GM18511 (cell line): Measurements from ENCODE around the gene GBX1.

Experiments
- ATAC-seq: cut with Tn5 transposase; IDR thresholded peaks from one replicate; pipeline ENCODE4 v1.9.1; 2021; ENCODE audit warnings: mild to moderate bottlenecking, moderate library complexity; ENCODE audit not compliant: unreplicated experiment

Gene GBX1

DNA sequence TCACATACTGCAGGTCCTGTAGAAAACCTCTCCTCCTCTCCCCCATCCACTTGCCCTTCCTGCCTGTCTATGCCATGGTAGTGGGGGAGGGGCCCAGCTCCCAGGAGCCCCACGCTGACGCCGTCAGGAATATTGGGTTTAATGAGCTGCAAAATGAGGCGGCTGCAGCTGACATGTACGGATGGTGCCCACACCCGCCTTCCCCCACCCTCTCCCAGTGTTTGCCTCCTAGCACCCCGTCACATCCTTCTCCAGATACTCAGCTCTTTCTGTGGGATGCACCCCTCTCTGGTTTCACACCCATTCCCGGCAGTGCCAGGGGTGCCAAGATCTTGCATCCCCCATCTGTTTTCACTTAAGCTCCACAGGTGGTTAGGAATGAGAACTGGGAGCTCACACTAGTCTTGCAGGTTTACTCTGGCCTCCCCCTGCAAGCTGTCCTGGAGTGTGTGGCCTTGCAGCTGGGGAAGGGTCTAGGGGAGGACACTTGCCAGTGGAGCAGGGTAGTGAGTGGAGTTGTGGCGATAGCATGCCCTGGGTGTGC, 26.1 kb downstream of the GBX1 start:
- no peak for ATAC-seq

DNA sequence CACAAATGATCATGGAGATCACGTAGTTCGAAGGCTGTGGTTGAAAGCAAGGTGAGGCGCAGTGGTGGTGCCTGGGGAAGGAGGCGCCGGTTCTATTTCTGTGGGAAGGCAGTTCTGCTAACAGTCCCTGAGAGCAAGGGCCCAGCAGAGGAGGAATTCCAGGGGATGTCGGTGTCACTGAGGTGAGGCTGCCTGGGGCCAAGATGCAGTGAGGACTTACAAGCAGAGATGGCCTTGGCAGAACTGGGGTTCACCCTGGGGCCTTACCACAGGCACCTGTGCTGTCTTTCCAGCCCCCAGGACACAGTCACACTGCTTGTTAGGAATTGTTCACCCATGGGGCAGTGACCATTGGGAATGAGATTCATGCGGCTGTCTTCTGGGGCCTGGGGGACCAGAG, 26.7 kb downstream of the GBX1 start:
- ATAC-seq = no peak

DNA sequence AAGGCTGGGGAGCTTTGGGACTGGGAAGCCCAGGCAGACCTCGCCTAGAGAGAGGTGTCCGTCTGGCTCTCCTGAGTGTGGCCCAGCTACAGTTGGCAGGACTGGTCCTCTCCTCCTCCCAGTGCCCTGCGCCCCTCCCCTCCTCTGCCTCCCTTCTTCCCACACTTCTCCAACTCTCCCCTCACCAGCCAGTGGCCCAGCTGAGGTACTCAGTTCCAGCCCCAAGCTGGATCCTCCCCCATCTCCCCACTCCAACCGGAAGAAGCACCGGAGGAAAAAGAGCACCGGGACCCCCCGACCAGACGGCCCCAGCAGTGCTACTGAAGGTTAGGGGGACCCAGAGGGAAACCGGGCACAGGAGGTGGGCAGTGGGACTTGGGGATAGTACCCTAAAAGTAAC, 27.7 kb downstream of the GBX1 start:
- no peak for ATAC-seq

DNA sequence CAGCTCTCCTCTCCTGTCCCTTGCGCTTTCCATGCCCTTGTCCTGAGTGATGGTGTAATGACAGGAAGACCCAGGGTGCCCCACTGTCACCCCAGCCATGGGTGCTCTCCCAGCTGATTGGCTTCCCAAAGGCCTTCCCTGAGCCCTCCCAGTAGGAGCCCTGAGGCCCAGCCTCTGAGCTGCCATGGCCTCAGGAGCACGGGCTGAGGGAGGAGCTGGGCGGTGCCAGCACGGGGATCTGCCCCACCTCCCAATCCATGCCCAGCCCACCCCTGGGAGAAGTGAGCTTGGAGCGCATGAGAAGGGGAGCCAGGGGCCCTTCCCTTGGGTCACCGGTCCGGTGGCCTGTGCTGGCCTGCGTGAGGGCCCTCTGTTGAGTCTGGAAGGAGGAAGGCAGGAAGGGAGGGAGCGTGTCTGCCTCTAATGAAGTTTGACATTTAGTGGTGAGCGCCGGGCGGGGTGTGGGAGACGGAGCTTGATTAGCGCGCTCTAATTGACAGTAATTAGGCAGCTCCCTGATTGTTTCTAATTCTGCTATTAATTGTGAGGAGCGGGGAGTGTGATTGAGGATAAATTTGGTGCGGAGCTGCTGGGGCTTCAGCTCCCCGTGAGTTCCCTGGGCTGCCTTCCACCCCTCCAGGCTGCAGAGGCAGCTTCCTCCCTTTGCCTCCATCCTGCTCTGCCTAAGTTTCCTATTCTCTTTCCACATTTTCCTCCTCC, 28.3 kb downstream of the GBX1 start:
- ATAC-seq = no peak

DNA sequence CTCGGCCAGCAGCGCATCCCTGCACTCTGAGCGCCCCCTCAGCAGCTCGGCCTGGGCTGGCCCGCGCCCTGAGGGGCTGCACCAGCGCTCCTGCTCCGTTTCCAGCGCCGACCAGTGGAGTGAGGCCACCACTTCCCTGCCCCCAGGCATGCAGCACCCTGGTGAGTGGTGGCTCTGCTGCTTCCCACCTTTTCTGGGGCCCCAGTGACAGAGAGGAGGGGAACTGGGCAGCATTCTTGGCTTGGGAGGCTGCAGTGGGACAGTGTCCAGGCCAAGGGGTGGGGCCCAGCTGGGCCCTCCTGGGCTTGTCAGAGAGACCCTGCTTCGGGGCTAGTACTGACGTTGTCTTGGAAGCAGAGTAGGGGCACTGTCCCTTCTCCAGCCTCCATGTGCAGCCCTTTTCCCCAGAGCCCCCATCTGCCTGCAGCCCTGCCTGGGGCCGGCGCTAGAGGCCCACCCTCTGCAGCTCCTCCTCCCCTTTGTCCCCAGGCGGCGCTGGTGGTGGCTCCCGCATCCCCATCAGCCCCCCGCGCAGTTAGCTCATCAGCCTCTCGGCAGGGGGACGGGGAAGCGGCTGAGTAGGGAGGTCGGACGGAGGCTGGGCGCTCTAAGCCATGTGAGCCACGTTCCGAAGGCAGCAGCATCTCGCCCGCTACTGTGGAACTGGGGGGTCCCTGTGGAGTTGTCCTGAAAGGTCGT, 29.2 kb downstream of the GBX1 start:
- ATAC-seq = no peak

DNA sequence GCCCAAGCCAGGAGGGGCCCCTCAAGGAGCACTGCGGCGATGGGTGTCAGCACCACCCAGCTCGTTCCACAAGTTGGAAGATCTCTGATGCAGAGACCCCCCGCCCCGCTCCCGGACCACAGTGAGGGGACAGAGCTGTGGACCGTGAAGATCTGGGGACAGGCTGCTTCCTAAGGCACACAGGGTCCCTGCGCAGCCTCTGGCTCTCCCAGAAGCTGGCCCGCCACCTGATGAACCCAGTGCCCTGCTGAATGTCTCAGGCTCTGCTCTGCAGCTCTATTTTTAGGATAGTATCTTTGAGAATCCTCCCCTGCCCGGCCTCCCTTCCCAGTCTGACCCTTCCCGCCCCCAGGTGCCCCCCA, 29.7 kb downstream of the GBX1 start:
- no peak for ATAC-seq

DNA sequence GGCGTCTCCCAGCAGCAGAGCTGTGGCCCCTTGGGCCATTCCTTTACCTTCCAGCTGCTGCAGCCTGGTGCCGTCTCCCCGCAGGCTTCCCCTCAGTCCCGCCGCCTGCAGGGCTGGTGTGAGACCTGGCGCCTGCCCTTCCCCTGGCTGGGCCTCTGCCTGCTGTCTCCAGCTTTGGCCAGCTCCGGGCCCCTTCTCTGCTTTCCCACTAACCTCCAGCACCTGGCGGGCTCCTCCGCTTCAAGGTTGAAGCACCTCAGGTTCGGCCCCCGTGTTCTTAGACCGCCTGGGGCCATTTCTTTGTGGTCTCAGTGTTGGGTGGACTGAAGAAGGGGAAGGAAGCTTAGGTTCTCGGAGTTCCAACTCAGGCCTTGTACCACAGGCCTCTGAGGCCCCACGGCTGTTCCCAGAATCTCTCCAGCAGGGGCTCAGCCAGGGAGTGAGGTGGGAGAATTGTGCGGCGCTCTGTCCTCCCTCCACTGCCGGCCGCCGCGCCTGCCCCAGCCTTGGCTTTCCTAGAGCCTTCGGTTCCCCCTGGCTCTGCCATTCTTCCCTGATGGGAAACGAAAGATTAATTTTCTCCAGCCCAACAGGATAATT, 30.3 kb downstream of the GBX1 start:
- no peak for ATAC-seq

DNA sequence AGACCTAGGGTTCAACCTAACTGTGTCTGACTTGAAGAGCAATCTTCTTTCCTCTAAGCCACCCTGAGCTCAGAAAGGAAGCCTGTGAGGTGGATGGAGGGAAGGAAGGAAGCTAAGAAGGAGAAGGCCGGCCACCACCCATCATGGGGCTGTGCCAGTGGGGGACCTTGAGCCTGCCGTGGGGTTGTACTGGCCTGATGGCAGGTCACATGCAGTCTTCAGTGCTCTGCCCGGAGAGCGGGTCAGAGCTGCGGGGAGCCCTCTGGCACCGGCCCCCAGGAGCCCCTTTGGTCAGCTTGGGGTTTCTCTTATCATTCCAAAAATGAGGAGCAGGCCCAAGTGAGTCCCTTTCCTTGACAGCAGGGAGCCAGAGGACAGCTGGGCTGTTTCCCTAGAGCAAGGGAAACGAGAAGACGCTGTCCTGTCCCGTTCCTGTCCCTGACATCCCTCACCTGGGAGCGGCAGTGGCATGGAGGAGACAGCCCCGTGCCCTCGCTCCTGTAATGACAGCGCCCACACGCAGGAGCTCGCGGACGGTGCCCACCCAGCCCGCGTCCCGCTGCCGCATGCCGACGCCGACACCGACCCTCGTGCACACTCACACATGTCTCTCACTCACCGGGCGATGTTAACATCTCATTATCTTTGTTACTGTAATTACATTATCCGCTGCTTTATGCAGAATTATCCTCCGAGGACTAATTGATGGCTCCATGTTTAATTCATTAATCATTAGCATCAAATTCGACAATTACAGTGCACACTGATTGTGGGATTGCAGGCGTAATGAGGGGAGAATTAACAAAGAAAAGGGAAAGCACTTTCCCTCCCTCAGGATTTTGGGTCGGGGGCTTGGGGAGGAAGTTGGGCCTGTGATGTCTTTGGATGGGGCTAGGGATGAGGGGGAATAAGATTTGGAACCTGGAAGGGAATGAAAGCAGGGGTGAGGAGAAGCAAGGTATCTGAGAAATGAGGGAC, 31.3 kb downstream of the GBX1 start:
- ATAC-seq = no peak

DNA sequence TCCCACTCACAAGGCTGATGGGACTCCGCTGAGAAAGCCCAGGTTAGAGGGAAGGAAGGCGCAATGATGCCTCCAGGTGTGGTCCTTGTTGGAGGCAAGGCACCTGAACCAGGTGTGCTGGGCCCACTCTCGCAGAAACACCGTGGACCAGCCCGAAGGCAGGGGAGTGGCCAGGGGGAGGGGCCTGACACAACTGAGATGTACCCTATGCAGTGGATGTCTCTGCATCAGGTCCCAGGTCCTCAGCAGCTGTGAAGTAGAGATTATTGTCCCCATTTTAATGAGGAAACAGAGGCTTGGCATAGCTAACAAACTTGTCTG, 32.0 kb downstream of the GBX1 start:
- no peak for ATAC-seq

DNA sequence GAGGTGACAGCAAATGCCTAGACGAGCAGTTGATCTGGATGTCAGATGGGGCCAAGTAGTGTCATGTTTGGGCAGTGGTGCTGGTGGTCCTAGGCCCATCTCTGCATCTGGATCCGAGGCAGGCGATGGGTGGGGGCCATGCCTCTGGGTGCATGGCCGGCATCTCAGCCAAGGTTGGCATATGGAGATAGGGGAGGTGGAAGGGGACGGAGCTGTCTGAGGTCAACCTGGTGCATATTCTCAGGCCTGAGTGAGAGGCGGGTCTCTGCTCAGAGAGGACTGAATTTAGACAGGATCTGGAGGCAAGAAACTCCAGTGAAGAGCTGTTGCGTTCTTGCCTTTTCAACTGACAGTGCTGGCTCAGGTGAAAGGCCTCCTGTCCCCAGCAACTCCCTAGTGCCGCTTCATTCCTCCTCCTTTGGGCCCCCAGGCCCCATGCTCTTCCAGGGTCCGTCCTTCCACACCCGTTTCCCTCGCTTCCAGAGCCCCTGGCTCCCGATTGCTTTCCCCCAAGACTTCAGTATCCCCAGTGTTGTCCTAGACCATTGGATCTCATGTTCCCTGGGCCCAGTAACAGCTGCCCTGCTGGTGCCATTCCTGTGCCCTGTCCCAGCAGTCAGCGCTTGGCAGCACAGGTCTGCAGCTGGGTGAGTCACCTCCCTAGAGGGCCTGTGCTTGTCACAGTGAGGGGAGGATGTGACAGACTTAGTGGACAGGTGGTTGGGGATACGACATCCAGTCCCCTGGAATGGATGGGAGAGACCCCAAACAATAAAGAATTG, 32.6 kb downstream of the GBX1 start:
- ATAC-seq = no peak

DNA sequence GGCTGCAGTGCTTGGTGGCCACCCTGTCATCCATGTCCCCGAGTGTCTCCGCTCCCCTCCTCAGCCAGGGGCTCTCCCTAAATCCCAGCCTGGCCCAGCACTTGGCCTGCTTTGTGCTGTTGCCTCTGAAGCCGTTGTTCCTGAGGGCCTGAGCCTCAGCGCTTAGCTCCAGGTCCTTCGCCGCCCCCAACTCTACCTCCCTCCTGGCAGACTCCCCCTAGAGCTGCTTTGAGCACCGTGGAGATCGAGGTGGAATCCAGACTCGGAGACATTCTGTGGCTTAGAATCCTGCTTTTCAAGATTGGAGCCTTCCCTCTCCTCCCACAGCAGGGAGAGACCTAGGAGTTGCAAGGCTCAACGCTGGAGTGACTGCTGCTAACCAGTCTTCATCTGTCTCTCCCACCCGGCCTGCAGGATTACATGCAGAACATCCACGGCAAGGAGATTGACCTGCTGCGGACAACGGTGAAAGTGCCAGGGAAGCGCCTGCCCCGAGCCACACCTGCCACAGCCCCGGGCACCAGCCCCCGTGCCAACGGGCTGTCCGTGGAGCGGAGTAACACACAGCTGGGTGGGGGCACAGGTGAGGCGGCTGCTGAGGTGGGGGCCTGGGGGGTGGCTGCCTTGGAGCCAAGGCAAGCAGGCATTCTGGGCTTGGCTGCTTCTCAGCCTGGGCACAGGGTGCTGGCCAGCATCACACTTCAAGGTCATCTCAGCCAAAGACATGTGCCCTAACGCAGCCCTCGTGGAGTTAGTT, 33.3 kb downstream of the GBX1 start:
- ATAC-seq = no peak

DNA sequence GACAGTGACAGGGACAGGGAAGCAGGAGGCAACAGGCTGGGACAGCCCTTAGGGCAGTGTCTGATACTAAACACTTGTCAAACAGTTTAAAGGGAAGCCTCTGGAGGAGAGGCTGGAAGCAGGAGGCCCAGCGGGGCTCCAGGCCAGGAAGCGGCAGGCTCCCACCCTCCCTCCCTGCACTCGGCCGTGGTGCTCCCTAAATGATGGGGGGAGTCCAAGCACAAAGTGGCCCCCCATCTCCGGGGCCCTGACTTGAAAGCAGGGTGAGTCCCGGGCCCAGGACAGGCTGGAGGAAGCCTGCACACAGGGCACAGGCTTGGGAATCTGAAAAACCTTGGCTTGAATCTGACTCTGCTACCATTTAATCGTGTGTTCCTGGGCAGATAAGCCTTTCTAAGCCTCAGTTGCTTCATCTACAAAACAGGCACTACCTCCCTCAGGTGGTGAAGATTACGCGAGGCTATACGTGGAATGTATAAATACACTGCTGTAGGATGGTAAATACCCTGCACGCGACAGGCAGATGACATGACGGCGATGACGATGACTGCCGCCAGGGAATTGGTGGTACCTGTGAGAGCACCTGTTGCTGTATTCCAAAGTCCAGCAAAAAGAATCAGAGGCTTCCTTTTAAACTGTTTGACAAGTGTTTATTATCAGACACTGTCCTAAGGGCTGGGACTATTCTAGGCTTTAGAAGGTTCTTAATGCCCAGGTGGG, 34.1 kb downstream of the GBX1 start:
- no peak for ATAC-seq

DNA sequence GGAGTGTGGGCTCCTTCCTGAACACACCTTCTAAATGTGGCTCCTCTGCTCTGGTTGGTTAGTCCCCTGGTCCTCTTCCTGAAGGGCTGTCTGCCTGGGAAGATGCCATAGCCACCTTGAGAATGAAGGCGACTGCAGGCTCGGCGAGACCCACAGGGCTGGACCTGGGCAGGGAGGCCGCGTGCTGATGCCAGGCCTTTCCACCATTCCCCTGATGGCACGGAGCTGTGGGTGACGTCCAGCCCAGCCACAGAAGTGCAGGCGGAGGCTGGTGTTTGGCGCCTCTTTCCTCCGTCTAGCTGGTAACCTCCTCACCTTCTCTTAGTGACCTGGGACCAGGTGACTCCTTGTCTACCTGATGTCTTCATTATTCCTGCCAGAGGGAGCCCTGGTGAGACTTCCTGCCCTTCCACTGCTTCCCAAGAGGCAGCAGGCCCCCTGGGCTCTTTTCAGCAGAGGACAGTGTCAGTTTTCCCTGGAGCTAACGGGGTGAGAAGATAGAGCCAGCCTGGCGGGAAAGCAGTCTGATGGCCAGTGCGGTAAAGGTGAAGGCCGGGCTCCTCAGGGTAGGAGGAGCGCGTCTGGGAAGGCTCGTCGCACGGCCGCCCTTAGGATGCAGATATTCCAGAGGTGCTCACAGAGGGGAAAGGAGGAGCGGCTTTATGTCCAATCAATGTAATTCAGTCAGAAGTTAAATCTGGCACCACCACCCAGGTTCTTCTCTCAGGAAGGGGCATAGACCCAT, 34.9 kb downstream of the GBX1 start:
- no peak for ATAC-seq

DNA sequence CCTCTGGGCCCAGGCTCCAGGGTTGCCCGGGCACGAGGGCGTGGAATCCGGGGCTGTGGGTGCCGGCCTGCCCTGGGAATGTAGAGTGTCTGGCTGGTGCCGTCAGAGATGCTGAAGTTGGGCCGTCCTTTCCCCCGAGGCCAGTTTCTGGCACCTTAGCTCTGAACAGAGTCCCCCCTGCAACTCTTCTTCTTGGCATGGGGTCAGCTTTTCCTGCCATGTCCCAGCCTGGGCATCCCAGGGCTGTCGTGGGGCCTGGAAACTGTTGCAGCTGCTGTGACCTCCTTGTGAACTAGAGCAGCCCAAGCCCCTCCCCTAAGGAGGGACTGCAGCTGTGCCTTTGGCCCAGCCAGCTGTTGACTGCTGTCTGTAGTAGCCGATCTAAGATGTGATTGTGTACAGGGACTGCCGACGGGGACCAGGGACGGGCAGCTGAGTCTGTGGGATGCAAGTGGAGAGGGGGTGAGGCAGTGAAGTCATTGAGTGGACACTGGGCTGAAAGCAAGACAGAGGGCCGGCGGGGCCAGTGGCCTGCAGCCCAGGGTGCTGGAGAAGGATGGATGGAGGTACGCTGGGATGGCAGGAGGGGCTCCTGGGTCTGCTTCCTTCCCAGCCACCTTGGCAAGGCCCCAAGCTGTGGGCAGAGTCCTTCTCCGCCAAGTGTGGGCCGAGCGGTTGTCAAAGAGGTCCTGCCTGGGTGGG, 35.8 kb downstream of the GBX1 start:
- no peak for ATAC-seq

DNA sequence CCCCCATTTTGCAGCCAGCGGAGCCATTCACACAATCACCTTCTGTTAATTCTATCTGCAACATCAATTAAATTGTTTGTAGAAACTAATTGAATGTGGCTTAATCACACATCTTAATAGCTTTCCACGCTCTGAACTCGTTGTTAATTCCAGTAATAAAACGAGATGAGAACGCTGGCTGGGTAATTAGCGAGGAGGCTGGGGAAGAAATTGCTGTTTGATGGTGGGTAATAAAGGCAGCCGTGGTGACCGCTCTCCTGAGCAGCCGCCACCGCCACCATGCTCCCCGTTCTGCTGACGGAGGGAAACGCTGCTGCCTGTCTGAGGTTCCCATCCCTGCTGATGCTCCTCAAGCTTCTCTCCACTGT, 36.3 kb downstream of the GBX1 start:
- ATAC-seq = no peak

DNA sequence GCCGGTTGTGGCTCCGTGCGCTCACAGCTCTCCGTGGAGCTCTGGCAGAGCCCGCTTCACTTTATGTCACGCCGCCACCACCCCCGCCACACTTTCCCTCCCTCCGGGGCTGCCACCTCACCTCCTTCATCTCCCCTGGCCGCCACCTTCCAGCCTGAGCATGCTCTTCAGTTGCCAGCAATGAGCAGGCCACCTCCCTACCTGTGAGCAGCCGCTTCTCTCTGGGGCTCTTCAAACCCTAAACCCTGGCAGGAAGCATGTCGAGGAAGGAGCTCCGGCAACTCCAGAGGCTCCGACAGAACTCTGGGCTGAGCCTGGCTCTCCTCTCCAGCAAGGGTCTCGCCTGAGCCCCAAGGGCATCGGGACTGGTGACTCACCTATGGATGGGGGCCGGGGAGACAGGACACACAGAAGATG, 36.7 kb downstream of the GBX1 start:
- ATAC-seq = no peak

DNA sequence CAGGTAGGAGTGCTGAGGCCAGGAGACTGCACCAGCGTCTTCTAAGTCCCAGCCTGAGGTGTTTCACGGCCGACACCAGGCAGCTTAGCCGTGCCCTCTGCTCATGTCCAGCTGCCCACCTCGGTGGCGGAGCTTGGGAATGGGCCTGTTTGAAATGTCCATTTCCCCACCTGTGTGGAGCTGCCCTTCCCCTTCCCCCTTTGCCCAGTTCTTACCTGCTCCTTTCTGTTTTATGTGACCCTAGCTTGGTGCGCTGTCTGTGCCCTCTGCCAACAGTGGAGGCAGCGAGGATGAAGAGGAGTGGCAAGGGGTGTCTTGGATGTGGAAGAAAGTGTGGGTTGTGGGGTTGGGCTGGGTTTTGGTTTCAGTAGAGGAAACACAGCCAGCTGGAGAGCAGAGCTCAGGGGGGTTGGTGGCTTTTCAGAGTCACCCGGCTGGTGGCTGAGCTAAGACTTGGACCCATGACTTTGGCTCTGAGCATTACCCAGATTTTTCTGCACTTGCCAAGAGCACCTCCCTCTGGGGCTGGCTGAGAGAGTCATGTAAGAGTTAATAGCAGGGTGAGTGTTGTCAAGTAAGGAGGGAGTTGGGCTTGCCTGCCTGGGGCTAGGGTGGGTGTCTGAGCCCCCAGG, 37.4 kb downstream of the GBX1 start:
- ATAC-seq = no peak
